ENCODE data around the gene KRTAP10-4. TPM values are rescaled to one million over a fixed set of nuclear protein-coding genes. Genes with fewer than 3 reads are reported as not detected.
A peak's percentile ranks its signal among the peaks of the same experiment; 100 is the strongest.
"Not testable (repeated sequence)": the region's sequence is repeated elsewhere in the genome, so short reads cannot be mapped to it uniquely, and the experiment has no call there.

The KRTAP10-4 gene
- total RNA-seq, 2 experiments from 2014 or later, result not detected

GRCh38 chr21:44582055-44582454 lies 8.5 kb downstream of the KRTAP10-4 start:
- no peak overlapping the region for H3K27ac Mint-ChIP-seq
- peaks cover 18% of the 10 kb centered on the region for H3K27me3 Mint-ChIP-seq
- peaks cover 14% of the 10 kb centered on the region for H3K4me1 Mint-ChIP-seq
- CTCF ChIA-PET, result no interaction called here
- POLR2A ChIA-PET, result no interaction called here
- no peak for DNase-seq
- H3K36me3 Mint-ChIP-seq (ENCODE audit: low read depth), result peaks cover 8% of the 10 kb centered on the region
- H3K4me3 Mint-ChIP-seq, result no peak overlapping the region
- H3K9me3 Mint-ChIP-seq, result peaks cover 23% of the 10 kb centered on the region

- ChIA-PET CTCF (interaction anchor here (1.0 to 1.9 kb wide), 2 partner anchors 12 to 92 kb away, joined by 3 to 6 read pairs; no protein-coding TSS in a partner anchor), POLR2A (no interaction called here)
- no peak overlapping the region for H3K27ac Mint-ChIP-seq
- H3K9me3 Mint-ChIP-seq, result peaks cover 14% of the 10 kb centered on the region
- H3K4me1 Mint-ChIP-seq, result peaks cover 14% of the 10 kb centered on the region
- no peak overlapping the region for H3K4me3 Mint-ChIP-seq
- H3K36me3 Mint-ChIP-seq (ENCODE audit: low read depth), result peaks cover 6% of the 10 kb centered on the region
- no peak for DNase-seq
- peaks cover 25% of the 10 kb centered on the region for H3K27me3 Mint-ChIP-seq
Observed at GRCh38 chr21:44583089-44583799, 9.7 kb downstream of the KRTAP10-4 start.

- Mint-ChIP-seq H3K27ac (no peak overlapping the region), H3K27me3 (peaks cover 25% of the 10 kb centered on the region), H3K4me3 (no peak overlapping the region), H3K36me3 (ENCODE audit: low read depth) (peaks cover 6% of the 10 kb centered on the region), H3K4me1 (peaks cover 14% of the 10 kb centered on the region), H3K9me3 (peaks cover 12% of the 10 kb centered on the region)
- ChIA-PET CTCF (interaction anchor here (1.0 to 1.9 kb wide), 2 partner anchors 12 to 92 kb away, joined by 3 to 6 read pairs; no protein-coding TSS in a partner anchor), POLR2A (no interaction called here)
- DNase-seq, result peak; percentile 26
Observed at GRCh38 chr21:44583800-44584147, 10.2 kb downstream of the KRTAP10-4 start.

- Mint-ChIP-seq H3K4me3 (no peak overlapping the region), H3K9me3 (peaks cover 8% of the 10 kb centered on the region)
Observed at GRCh38 chr21:44585892-44586291, 12.4 kb downstream of the KRTAP10-4 start.

GRCh38 chr21:44589094-44589493 lies 15.6 kb downstream of the KRTAP10-4 start:
- H3K27ac Mint-ChIP-seq, result no peak overlapping the region
- peaks cover 20% of the 10 kb centered on the region for H3K27me3 Mint-ChIP-seq
- DNase-seq, result no peak
- POLR2A ChIA-PET, result no interaction called here
- no peaks in the 10 kb centered on the region for H3K9me3 Mint-ChIP-seq
- H3K36me3 Mint-ChIP-seq (ENCODE audit: low read depth), result no peaks in the 10 kb centered on the region
- CTCF ChIA-PET, result no interaction called here
- peaks cover 4% of the 10 kb centered on the region for H3K4me1 Mint-ChIP-seq
- no peak overlapping the region for H3K4me3 Mint-ChIP-seq

More at GRCh38 chr21:44585892-44586291, 12.4 kb downstream of the KRTAP10-4 start:
- CTCF ChIA-PET, result no interaction called here
- H3K36me3 Mint-ChIP-seq (ENCODE audit: low read depth), result peaks cover 5% of the 10 kb centered on the region
- peaks cover 22% of the 10 kb centered on the region for H3K27me3 Mint-ChIP-seq
- POLR2A ChIA-PET, result no interaction called here
- no peak overlapping the region for H3K27ac Mint-ChIP-seq
- DNase-seq, result no peak
- H3K4me1 Mint-ChIP-seq, result peaks cover 14% of the 10 kb centered on the region

- H3K27me3 Mint-ChIP-seq, result peaks cover 20% of the 10 kb centered on the region
- CTCF ChIA-PET, result no interaction called here
- POLR2A ChIA-PET, result no interaction called here
- H3K27ac Mint-ChIP-seq, result no peak overlapping the region
- H3K4me1 Mint-ChIP-seq, result peaks cover 1% of the 10 kb centered on the region
- no peaks in the 10 kb centered on the region for H3K36me3 Mint-ChIP-seq (ENCODE audit: low read depth)
- H3K9me3 Mint-ChIP-seq, result no peaks in the 10 kb centered on the region
- H3K4me3 Mint-ChIP-seq, result no peak overlapping the region
- no peak for DNase-seq
Observed at GRCh38 chr21:44589586-44590305, 16.2 kb downstream of the KRTAP10-4 start.

- ChIA-PET POLR2A (no interaction called here), CTCF (no interaction called here)
- Mint-ChIP-seq H3K4me3 (no peak overlapping the region), H3K9me3 (no peaks in the 10 kb centered on the region), H3K36me3 (ENCODE audit: low read depth) (no peaks in the 10 kb centered on the region), H3K27ac (no peak overlapping the region), H3K27me3 (peaks cover 20% of the 10 kb centered on the region), H3K4me1 (peaks cover 1% of the 10 kb centered on the region)
- no peak for DNase-seq
Observed at GRCh38 chr21:44590311-44590721, 16.8 kb downstream of the KRTAP10-4 start.

GRCh38 chr21:44590897-44591800 lies 17.6 kb downstream of the KRTAP10-4 start:
- POLR2A ChIA-PET; DNase-seq; H3K4me3 Mint-ChIP-seq; H3K9me3 Mint-ChIP-seq; H3K36me3 Mint-ChIP-seq (ENCODE audit: low read depth); CTCF ChIA-PET; H3K4me1 Mint-ChIP-seq; H3K27ac Mint-ChIP-seq: not testable (repeated sequence)
- peaks cover 18% of the 10 kb centered on the region for H3K27me3 Mint-ChIP-seq

- H3K36me3 Mint-ChIP-seq (ENCODE audit: low read depth); H3K4me3 Mint-ChIP-seq; H3K9me3 Mint-ChIP-seq; CTCF ChIA-PET; H3K4me1 Mint-ChIP-seq; H3K27ac Mint-ChIP-seq; POLR2A ChIA-PET; DNase-seq: not testable (repeated sequence)
- peaks cover 17% of the 10 kb centered on the region for H3K27me3 Mint-ChIP-seq
Observed at GRCh38 chr21:44591801-44592130, 18.2 kb downstream of the KRTAP10-4 start.

- DNase-seq, result no peak
- H3K27ac Mint-ChIP-seq, result no peak within 1 kb of the TSS
- H3K27me3 Mint-ChIP-seq, result peaks cover 9% of the 10 kb centered on the region
- ChIA-PET CTCF (no interaction called here), POLR2A (no interaction called here)
- no peaks in the 10 kb centered on the region for H3K9me3 Mint-ChIP-seq
- H3K4me3 Mint-ChIP-seq, result no peak within 1 kb of the TSS
- peaks cover 1% of the 10 kb centered on the region for H3K4me1 Mint-ChIP-seq
- H3K36me3 Mint-ChIP-seq (ENCODE audit: low read depth), result no peaks in the 10 kb centered on the region
Observed at GRCh38 chr21:44592446-44593311, 19.1 kb downstream of the KRTAP10-4 start, which contains the start of gene KRTAP10-6. Gene KRTAP10-6, minus strand, starts transcription at chr21:44592505. Its CDS starts 21 bp downstream, at chr21:44592484.

- POLR2A ChIA-PET, result no interaction called here
- CTCF ChIA-PET, result no interaction called here
- Mint-ChIP-seq H3K27ac (no peak overlapping the region), H3K4me3 (no peak overlapping the region), H3K36me3 (ENCODE audit: low read depth) (no peaks in the 10 kb centered on the region), H3K9me3 (peaks cover 4% of the 10 kb centered on the region), H3K4me1 (peaks cover 1% of the 10 kb centered on the region), H3K27me3 (peaks cover 11% of the 10 kb centered on the region)
- DNase-seq, result no peak
Observed at GRCh38 chr21:44593598-44594405, 20.3 kb downstream of the KRTAP10-4 start.
